DND-41 (cell line): ENCODE data around the gene LRFN2.

Experiments
- CTCF ChIP-seq: IDR thresholded peaks from 2 replicates; pipeline ENCODE4 v1.5.1; 2012; ENCODE audit warnings: borderline replicate concordance, low read length, moderate library complexity, mild to moderate bottlenecking; ENCODE audit not compliant: poor library complexity, severe bottlenecking; ENCODE audit errors: extremely low read depth
- EZH2 ChIP-seq: IDR thresholded peaks from 3 replicates; pipeline ENCODE4 v1.6.1; 2012; ENCODE audit warnings: borderline replicate concordance, low read depth, mild to moderate bottlenecking, moderate library complexity, low read length, inconsistent platforms; ENCODE audit not compliant: severe bottlenecking

GRCh38 chr6:40511884-40512283 lies 75.3 kb downstream of the LRFN2 start:
- TF ChIP-seq CTCF = no peak
- TF ChIP-seq EZH2 = no peak
